ENCODE data around the gene TCF15.

GRCh38 chr20:568673-569415 is 41.3 kb downstream of the TCF15 start:
- no peak for TF ChIP-seq CTCF (IDR thresholded peaks at IDR 0.05)
- no peak for TF ChIP-seq POLR2A (IDR thresholded peaks at IDR 0.05)
- no peak for TF ChIP-seq POLR2AphosphoS5 (IDR thresholded peaks at IDR 0.05)
- no peak for TF ChIP-seq EP300 (IDR thresholded peaks at IDR 0.05)
